Activated T-cell treated with anti-CD3 and anti-CD28 coated beads, Interleukin-2, amount 50 U/mL, for 48 hours (primary cell): ENCODE measurements around the gene PRKAR1B.
"Not testable (repeated sequence)": the region's sequence is repeated elsewhere in the genome, so short reads cannot be mapped to it uniquely, and the experiment has no call there.

Experiments
- DNase-seq, 2 experiments: peaks; one replicate each; pipeline ENCODE4 v3.0.0-alpha.2; 2020

PRKAR1B gene

GRCh38 chr7:756928-757560, 30.0 kb upstream of the PRKAR1B start:
- DNase-seq: no peak

- DNase-seq: no peak
Observed at GRCh38 chr7:756231-756927, 29.3 kb upstream of the PRKAR1B start.

- DNase-seq: no peak
Observed at GRCh38 chr7:755413-755805, 28.3 kb upstream of the PRKAR1B start.

- no peak for DNase-seq
Observed at GRCh38 chr7:754531-755412, 27.7 kb upstream of the PRKAR1B start.

GRCh38 chr7:753190-753589, 26.1 kb upstream of the PRKAR1B start:
- no peak for DNase-seq

- not testable (repeated sequence) for DNase-seq
Observed at GRCh38 chr7:752256-752655, 25.2 kb upstream of the PRKAR1B start.

- no peak for DNase-seq
Observed at GRCh38 chr7:751826-752225, 24.7 kb upstream of the PRKAR1B start.

GRCh38 chr7:750111-750905, 23.2 kb upstream of the PRKAR1B start:
- no peak for DNase-seq

GRCh38 chr7:749140-749551, 22.1 kb upstream of the PRKAR1B start:
- DNase-seq: no peak

- DNase-seq: no peak
Observed at GRCh38 chr7:748446-748845, 21.4 kb upstream of the PRKAR1B start.

GRCh38 chr7:747186-747585, 20.1 kb upstream of the PRKAR1B start:
- no peak for DNase-seq

- DNase-seq: no peak
Observed at GRCh38 chr7:746155-747061, 19.3 kb upstream of the PRKAR1B start.

GRCh38 chr7:745431-746154, 18.5 kb upstream of the PRKAR1B start:
- DNase-seq: no peak

- no peak for DNase-seq
Observed at GRCh38 chr7:744854-745430, 17.9 kb upstream of the PRKAR1B start.

- DNase-seq: not testable (repeated sequence)
Observed at GRCh38 chr7:744128-744520, 17.0 kb upstream of the PRKAR1B start.

GRCh38 chr7:743341-744127, 16.5 kb upstream of the PRKAR1B start:
- DNase-seq: not testable (repeated sequence)

GRCh38 chr7:742791-743190, 15.7 kb upstream of the PRKAR1B start:
- no peak for DNase-seq

GRCh38 chr7:741850-742249, 14.8 kb upstream of the PRKAR1B start:
- DNase-seq: no peak

- DNase-seq: no peak
Observed at GRCh38 chr7:741191-741671, 14.2 kb upstream of the PRKAR1B start.
